Measurements from ENCODE around the gene GLDN.

GLDN gene

GRCh38 chr15:51314391-51315337, 26.8 kb upstream of the GLDN start:
- FAIRE-seq (no peak), DNase-seq (ENCODE audit: insufficient read length, low spot score) (no peak)
- TF ChIP-seq POLR2A (IDR thresholded peaks at IDR 0.05; ENCODE audit: low read depth, low read length) = no peak

DNA sequence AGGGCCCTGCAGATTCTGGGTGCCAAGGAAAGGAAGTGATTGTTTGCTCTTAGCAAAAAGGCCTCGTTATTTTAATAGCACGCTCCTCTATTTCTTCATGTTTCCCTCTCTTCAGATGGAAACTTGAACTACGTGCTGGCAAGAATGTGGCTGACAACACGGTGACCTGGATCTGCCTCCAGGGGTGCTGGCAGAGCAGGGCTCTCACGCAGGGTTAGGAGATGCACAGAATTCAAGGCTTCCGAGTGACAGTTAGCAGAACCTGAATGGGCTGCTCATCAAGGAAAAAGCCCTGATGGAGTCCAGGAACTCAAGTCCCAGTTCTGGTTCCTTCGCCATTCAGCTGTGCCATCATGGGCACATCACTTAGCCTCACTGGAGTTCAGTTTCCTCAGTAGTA, 25.7 kb upstream of the GLDN start:
- FAIRE-seq (no peak), DNase-seq (ENCODE audit: insufficient read length, low spot score) (no peak)
- TF ChIP-seq POLR2A (IDR thresholded peaks at IDR 0.05; ENCODE audit: low read depth, low read length) = no peak

DNA sequence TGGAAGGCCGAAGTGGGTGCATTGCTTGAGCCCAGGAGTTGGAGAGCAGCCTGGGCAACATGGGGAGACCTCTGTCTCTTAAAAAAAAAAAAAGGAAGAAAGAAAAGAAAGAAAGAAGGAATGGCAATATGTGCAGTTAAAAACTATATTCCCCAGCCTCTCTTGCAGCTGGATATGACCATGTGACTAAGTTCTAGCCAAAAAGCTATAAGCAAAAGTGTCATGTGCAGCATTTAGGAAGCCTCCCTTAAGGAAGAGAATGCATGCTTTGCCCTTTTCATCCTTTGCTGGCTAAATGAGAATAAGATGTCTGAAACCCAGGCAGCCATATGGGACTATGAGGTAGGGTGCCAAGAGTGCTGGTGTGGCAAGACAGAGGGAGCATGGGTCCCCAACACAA, 24.8 kb upstream of the GLDN start:
- DNase-seq (ENCODE audit: insufficient read length, low spot score) (no peak), FAIRE-seq (no peak)
- no peak for TF ChIP-seq POLR2A (IDR thresholded peaks at IDR 0.05; ENCODE audit: low read depth, low read length)

- FAIRE-seq = no peak
- no peak for DNase-seq (ENCODE audit: insufficient read length, low spot score)
These were observed 22.9 kb upstream of the GLDN start for GRCh38 chr15:51318382-51319150.

GRCh38 chr15:51319539-51319938, 21.9 kb upstream of the GLDN start:
- TF ChIP-seq POLR2A (IDR thresholded peaks at IDR 0.05; ENCODE audit: low read depth, low read length) = no peak
- FAIRE-seq (no peak), DNase-seq (ENCODE audit: insufficient read length, low spot score) (no peak)

More at GRCh38 chr15:51318382-51319150, 22.9 kb upstream of the GLDN start:
- TF ChIP-seq POLR2A (IDR thresholded peaks at IDR 0.05; ENCODE audit: low read depth, low read length) = no peak

- TF ChIP-seq POLR2A (IDR thresholded peaks at IDR 0.05; ENCODE audit: low read depth, low read length) = no peak
- DNase-seq (ENCODE audit: insufficient read length, low spot score) = no peak
- FAIRE-seq = no peak
These were observed 20.6 kb upstream of the GLDN start for GRCh38 chr15:51320843-51321242.

- no peak for DNase-seq (ENCODE audit: insufficient read length, low spot score)
- no peak for FAIRE-seq
- no peak for TF ChIP-seq POLR2A (IDR thresholded peaks at IDR 0.05; ENCODE audit: low read depth, low read length)
These were observed 20.1 kb upstream of the GLDN start for GRCh38 chr15:51321316-51321715.

- DNase-seq (ENCODE audit: insufficient read length, low spot score) (no peak), FAIRE-seq (no peak)
- TF ChIP-seq POLR2A (IDR thresholded peaks at IDR 0.05; ENCODE audit: low read depth, low read length) = no peak
These were observed 18.7 kb upstream of the GLDN start for GRCh38 chr15:51322621-51323296.

GRCh38 chr15:51323749-51324148, 17.7 kb upstream of the GLDN start:
- DNase-seq (ENCODE audit: insufficient read length, low spot score) = no peak
- no peak for TF ChIP-seq POLR2A (IDR thresholded peaks at IDR 0.05; ENCODE audit: low read depth, low read length)
- FAIRE-seq = no peak

DNA sequence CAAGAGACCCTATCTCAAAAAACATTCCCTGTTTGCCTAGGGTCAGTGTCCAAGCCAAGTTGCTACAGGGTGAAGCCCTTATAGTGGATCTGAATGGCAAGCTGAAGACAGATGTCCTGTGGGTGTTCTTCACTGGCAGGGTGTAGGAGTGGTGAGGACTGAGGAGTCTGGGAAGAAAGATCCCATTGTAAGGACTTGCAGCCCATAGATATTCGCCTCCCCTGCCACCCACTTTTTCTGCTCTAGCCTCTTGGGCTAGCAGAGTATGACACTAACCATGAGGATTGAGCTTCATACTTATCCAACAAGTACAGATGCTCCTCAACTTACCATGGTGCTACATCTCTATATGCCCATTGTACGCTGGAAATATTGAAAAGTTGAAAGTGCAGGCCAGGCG, 16.3 kb upstream of the GLDN start:
- no peak for TF ChIP-seq POLR2A (IDR thresholded peaks at IDR 0.05; ENCODE audit: low read depth, low read length)
- DNase-seq (ENCODE audit: insufficient read length, low spot score) = no peak
- FAIRE-seq = no peak

DNA sequence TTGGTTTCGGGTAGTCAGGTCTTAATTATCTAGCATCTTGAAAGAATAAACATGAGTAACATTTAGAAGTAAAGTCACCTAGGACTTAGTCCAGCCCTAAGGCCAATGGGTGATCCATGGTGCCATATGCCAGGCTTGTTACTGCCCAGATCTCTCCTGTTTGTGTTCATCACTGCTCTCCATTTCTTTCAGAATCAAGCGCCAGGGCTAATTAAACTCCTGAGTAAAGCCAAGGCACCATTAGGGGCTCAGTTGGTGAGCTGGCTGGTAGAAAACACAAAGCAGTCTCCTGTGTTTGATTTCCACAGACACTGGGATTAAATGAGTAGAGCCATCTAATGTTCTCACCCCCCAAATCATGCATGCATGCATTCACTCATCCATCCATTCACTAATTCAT, 14.4 kb upstream of the GLDN start:
- DNase-seq (ENCODE audit: insufficient read length, low spot score) (no peak), FAIRE-seq (no peak)
- TF ChIP-seq POLR2A (IDR thresholded peaks at IDR 0.05; ENCODE audit: low read depth, low read length) = no peak

- no peak for FAIRE-seq
- no peak for DNase-seq (ENCODE audit: insufficient read length, low spot score)
- no peak for TF ChIP-seq POLR2A (IDR thresholded peaks at IDR 0.05; ENCODE audit: low read depth, low read length)
These were observed 12.5 kb upstream of the GLDN start for GRCh38 chr15:51328926-51329325.

DNA sequence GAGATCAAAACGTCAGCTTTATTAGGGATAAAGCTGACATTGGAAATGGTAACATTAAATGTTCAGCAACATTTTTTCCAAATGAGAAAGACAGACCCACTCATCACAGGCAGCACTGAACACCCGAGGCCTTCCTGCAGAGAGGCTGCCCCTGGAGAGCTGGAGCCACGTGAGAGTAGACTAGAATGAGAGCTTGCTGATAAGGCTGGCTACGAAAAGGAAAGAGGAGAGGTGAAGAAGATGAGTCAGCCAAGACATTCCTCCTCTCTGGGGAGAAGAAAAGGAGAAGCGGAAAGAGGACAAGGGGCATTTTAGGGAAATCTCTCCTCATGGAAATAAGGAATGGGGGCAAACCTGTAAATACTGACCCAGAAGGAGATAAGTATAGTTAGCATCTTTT, 10.3 kb upstream of the GLDN start:
- DNase-seq (ENCODE audit: insufficient read length, low spot score) (no peak), FAIRE-seq (no peak)
- TF ChIP-seq POLR2A (IDR thresholded peaks at IDR 0.05; ENCODE audit: low read depth, low read length) = no peak
